ENCODE results near the gene LIN7A. TPM values are rescaled to one million over a fixed set of nuclear protein-coding genes. Genes with fewer than 3 reads are reported as not detected.
A peak's percentile ranks its signal among the peaks of the same experiment; 100 is the strongest.

Gene LIN7A
- total RNA-seq = 10 to 100 TPM in 1 of 2 donors, 1 to 10 TPM in 1; 9.7 to 20.6 TPM
- polyA plus RNA-seq = 1 to 10 TPM; 6.0 to 8.6 TPM

- no peaks in the 10 kb centered on the region for H3K36me3 ChIP-seq (ENCODE audit: control insufficient read depth in 4 of 4, insufficient read depth in 3 of 4, low read depth in 1 of 4, low read length in 3 of 4)
- H3K9me3 ChIP-seq (ENCODE audit: control insufficient read depth in 4 of 4, low read length in 3 of 4) = no peaks in the 10 kb centered on the region
- no peak for TF ChIP-seq HNF4G (IDR thresholded peaks at IDR 0.05)
- peak; percentile 85 for TF ChIP-seq YY1 (IDR thresholded peaks at IDR 0.05)
- TF ChIP-seq RAD21 (IDR thresholded peaks at IDR 0.05) = peak in 1 of 2 donors; percentile 12
- peak; percentile 72 for TF ChIP-seq REST (IDR thresholded peaks at IDR 0.05)
- no peak for TF ChIP-seq GABPA (IDR thresholded peaks at IDR 0.05 in 1 of 2, conservative IDR thresholded peaks at IDR 0.05 in 1 of 2)
- TF ChIP-seq ZBTB33 (IDR thresholded peaks at IDR 0.05) = no peak
- H3K27ac ChIP-seq (ENCODE audit: low read depth in 1 of 2, low read length in 2 of 2) = peak within 1 kb of the TSS; percentile 97 to 99
- WGBS = under 1% methylated on average over 47 of the region's 47 CpGs
- peak within 1 kb of the TSS; percentile 81 to 93 for H3K9ac ChIP-seq (ENCODE audit: low read depth in 1 of 2, low read length in 2 of 2)
- peaks cover 3 to 22% (median 19%) of the 10 kb centered on the region in 4 donors for H3K4me1 ChIP-seq (ENCODE audit: control insufficient read depth in 4 of 4, insufficient read depth in 4 of 4, low read length in 3 of 4)
- no peaks in the 10 kb centered on the region for H3K27me3 ChIP-seq (ENCODE audit: control insufficient read depth in 4 of 4, insufficient read depth in 4 of 4, low read length in 3 of 4)
- DNase-seq (ENCODE audit: low spot score) = peak; percentile 53
- H3K4me3 ChIP-seq (ENCODE audit: low read depth in 1 of 3, low read length in 3 of 3) = peak within 1 kb of the TSS; percentile 82 to 94 (median 93)
These were observed at the start of gene LIN7A for GRCh38 chr12:80937391-80938238. Gene LIN7A (minus strand): TSS chr12:80937934. CDS start chr12:80937722, 212 bp downstream.

GRCh38 chr12:80986224-80986623 is 48.5 kb upstream of the LIN7A start:
- DNase-seq (ENCODE audit: low spot score) = no peak
- H3K9ac ChIP-seq (ENCODE audit: low read depth in 1 of 2, low read length in 2 of 2) = no peak overlapping the region
- 58% methylated on average over 1 of the region's 1 CpG for WGBS

More at GRCh38 chr12:80986224-80986623, 48.5 kb upstream of the LIN7A start:
- Histone ChIP-seq H3K4me1 (ENCODE audit: control insufficient read depth in 4 of 4, insufficient read depth in 4 of 4, low read length in 3 of 4) (no peaks in the 10 kb centered on the region), H3K27me3 (ENCODE audit: control insufficient read depth in 4 of 4, insufficient read depth in 4 of 4, low read length in 3 of 4) (no peaks in the 10 kb centered on the region), H3K4me3 (ENCODE audit: low read depth in 1 of 3, low read length in 3 of 3) (no peak overlapping the region), H3K9me3 (ENCODE audit: control insufficient read depth in 4 of 4, low read length in 3 of 4) (no peaks in the 10 kb centered on the region), H3K36me3 (ENCODE audit: control insufficient read depth in 4 of 4, insufficient read depth in 3 of 4, low read depth in 1 of 4, low read length in 3 of 4) (no peaks in the 10 kb centered on the region), H3K27ac (ENCODE audit: low read depth in 1 of 2, low read length in 2 of 2) (no peak overlapping the region)
- TF ChIP-seq FOXA1 (IDR thresholded peaks at IDR 0.05) (no peak), JUND (IDR thresholded peaks at IDR 0.05) (no peak), ATF3 (IDR thresholded peaks at IDR 0.05) (no peak), ZBTB33 (IDR thresholded peaks at IDR 0.05) (no peak), GABPA (IDR thresholded peaks at IDR 0.05 in 1 of 2, conservative IDR thresholded peaks at IDR 0.05 in 1 of 2) (no peak), HNF4A (conservative IDR thresholded peaks at IDR 0.05) (no peak), RAD21 (IDR thresholded peaks at IDR 0.05) (no peak), NR2F2 (IDR thresholded peaks at IDR 0.05) (no peak)
